Stimulated activated CD8-positive, alpha-beta memory T cell treated with anti-CD3 and anti-CD28 coated beads, Interleukin-12 subunit alpha, Interleukin-12 subunit beta, amount 100 ng/mL, for 1 hour (primary cell): ENCODE measurements around the gene KRTAP10-6.
"Not testable (repeated sequence)": the region's sequence is repeated elsewhere in the genome, so short reads cannot be mapped to it uniquely, and the experiment has no call there.

ENCODE experiments used
- DNase-seq: peaks from one replicate; pipeline ENCODE4 v3.0.0-alpha.2; 2020; ENCODE audit warnings: low read depth

KRTAP10-6 gene

DNA sequence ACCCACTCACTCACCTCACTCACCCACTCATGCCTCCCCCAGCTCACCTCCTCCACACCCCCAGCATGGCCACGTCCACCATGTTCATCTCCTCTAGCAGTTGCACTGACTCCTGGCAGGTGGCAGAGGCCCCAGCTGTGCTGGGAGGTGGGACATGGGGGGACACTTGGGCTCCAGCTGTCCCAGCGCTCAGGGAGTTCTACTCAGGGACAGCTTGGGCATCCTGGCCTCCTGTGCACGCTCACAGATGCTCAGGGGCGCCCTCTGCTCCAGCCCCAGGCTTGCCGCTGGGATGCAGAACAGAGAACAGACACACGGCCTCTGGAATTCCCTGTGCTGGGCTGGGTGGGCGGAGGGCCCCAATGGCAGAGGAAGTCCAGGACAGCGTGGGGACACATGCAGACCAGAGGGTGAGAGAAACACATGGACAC, 24.8 kb upstream of the KRTAP10-6 start:
- DNase-seq: no peak

DNA sequence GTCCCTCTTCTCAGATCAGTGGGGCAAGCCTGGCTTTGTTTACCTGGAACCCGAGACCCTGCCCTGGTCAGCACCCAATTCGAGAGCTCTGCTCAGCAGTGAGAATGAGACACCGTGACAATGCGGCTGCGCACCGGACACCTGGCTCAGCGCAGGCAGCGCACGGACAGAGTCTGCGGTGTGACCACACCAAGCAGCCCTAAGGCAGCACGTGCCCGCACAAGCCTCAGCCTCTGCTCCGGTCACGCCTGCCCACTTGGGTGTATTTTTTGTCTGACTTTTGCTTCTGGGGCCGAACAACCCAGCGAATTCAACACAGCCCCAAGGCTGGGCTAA, 24.3 kb upstream of the KRTAP10-6 start:
- DNase-seq: no peak

DNA sequence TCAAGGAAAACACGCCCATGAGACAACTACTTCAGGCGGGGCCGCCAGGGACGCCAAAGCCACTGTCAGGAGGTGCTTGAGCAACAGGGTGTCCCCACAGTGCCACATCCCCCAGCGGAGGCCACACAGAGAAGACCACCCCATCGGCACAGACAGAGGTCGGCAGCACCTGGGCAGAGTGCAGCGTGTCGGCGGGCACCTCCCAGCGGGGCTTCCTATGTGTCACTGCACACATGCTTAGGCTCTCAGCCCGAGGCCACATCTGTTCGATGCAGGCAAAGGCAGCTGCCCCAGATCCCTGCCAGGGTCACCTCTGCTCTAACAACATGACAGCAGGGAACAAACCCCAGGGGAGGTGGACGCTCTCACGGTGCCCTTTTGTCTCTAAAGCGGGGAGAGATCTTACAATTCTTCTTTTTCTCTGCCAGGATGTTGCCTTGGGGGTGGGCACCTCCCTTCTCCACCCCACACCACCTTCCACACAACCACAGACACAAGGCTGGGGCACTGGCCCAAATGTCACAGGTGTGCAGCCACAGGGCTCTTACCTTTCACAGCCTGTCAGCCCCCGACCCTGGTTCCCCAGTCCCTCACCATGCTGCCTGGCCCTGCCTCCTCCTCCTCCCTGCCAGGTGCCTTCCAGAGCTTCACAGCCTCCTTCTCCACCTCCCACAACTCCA, 23.7 kb upstream of the KRTAP10-6 start:
- no peak for DNase-seq

DNA sequence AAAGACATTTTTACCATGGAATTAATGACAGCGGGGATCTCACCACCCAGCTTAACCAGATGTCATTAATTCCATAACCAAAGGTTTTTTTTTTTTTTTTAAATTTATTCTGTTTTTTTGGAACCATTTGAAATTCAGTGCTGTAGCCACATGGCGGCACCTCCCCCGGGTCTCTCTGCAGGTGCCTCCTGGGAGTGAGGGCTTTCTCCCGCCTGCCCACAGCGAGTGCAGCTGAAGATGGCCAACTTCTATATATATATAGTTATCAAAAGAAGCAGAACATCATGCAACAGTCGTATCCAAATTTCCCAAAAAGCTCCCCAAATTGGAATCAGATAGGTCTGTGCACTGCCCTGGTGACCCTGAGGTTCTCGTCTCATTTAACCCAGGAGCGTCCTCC, 23.2 kb upstream of the KRTAP10-6 start:
- no peak for DNase-seq

DNA sequence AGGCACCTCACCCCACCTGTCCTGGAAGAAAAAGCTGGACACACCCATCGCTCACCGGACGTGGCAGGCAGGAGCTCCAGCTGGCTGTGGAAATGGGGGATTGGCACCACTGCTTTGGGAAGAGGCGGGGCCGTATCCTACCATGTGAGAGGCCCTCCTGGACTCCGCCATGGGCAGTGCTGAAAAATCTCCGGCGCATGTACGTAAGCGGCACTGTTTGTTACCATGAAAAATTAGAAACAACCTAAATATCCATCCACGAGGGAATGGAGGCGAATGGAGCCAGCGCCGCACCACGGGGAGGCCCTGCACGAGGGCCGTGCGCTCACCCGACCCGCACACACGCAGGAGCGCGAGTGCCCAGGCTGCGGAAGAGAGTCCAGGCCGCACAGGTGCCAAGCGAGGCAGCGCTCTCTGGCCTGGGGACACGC, 22.7 kb upstream of the KRTAP10-6 start:
- no peak for DNase-seq

DNA sequence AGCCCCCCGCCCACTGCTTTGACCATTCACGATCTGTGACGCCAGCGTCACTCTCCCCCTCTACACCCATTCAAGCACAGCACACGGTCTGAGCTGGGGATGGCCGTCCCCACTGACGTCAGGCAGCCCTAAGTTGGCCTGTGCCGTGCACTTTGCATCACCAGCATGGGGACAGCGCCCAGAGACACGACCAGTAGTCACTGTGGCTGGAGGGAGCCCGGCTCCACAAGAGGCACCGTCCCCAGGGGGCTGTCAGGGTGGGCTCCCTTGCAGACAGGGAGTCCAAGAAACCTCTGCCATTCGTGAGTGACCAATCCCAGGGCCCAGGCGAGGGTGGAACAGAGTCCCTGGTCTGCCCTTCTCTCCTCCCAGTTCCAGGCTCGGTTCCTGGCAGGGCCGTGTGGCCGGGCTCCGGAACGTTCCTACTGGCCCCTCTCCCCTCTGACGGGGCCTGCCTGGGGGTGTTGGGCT, 21.9 kb upstream of the KRTAP10-6 start:
- DNase-seq: no peak

DNA sequence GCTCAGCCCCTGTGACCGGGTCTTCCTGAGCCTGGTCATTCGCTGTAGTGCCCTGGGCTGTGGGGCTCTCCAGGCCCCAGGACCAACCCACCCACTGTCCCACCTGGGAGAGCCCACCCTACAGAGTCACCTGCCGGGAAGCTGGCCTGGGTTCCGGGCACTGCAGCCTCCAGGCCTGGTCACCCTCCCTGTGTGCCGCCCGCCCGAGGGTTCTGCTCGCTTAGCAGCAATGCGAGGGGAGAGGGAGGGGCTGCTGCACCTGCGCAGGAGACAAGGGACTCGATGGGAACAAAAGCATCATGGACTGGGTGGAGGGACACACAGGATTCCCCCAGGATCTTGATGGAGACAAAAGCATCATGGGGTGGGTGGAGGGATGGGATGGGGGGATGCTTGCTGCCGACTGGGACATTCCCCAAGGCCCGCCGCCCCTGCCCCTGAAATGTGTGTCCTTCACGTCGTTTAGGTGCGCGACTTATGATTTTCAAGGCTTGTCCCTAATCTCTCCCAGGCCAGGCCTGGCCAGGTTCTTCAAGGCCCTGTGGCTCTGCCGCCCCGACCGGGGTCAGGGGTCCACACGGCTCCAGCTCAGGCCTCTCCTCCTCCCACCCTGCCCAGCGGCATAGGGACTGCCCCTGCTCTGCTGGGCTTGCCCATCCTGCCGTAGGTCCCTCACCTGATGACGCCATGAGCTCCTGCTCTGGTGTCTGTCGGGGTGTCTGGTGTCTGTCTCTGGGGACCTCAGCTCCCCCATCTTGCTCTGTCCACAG, 21.3 kb upstream of the KRTAP10-6 start:
- no peak for DNase-seq

DNA sequence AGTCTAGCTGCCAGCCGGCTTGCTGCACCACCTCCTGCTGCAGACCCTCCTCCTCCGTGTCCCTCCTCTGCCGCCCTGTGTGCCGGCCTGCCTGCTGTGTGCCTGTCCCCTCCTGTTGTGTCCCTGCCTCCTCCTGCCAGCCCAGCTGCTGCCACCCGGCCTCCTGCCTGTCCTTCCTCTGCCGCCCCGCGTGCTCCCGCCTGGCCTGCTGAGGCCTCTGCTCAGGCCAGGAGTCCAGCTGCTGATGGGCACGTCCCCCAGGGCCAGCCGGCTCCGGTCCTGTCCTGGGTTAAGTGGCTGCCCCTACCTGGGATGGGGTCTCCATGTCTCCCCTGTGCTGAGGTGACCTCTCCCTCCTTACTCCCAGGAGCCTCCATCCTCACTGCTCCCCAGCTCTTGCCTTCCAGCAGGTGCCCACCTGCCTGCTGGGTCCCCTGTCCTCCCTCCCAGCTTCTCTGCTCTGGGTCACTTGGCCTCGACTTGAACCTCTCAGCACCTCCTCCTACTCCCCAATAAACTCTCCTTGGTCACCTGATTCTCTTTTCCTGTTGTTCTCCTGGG, 20.4 kb upstream of the KRTAP10-6 start:
- DNase-seq: no peak

DNA sequence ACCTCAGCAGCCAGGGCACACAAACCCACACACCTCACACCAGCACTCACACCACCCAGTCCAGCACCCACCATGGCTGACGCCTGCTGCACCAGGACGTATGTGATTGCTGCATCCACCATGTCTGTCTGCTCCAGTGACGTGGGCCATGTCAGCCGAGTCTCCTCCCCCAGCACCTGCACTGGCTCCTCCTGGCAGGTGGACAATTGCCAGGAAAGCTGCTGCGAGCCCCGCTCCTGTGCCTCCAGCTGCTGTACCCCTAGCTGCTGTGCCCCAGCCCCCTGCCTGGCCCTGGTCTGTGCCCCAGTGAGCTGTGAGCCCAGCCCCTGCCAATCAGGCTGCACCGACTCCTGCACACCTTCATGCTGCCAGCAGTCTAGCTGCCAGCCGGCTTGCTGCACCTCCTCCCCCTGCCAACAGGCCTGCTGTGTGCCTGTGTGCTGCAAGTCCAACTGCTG, 19.8 kb upstream of the KRTAP10-6 start, which contains the start of gene KRTAP10-8:
Gene KRTAP10-8, plus strand, starts transcription at position 51 of the 458 bp plus-strand sequence. Its CDS starts 22 bp downstream, at position 73.
- no peak for DNase-seq

DNA sequence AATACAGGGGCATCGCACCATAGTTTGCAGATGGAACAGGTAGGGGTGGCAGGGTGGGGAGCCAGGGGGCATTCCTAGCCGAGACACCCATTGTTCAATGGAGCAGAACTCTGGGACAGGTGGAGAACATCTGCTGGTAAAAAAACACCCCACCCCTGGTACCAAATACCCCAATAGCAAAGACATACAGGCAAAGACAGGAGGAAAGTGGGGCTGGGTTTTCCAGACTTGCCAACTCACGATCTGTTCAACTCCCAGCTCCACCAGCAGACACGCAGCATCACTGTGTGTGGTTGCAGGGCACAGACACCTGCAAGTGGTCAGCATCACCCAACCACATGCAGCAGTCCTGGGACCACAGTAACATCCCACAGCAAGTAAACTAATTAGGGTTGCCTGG, 19.2 kb upstream of the KRTAP10-6 start:
- no peak for DNase-seq

DNA sequence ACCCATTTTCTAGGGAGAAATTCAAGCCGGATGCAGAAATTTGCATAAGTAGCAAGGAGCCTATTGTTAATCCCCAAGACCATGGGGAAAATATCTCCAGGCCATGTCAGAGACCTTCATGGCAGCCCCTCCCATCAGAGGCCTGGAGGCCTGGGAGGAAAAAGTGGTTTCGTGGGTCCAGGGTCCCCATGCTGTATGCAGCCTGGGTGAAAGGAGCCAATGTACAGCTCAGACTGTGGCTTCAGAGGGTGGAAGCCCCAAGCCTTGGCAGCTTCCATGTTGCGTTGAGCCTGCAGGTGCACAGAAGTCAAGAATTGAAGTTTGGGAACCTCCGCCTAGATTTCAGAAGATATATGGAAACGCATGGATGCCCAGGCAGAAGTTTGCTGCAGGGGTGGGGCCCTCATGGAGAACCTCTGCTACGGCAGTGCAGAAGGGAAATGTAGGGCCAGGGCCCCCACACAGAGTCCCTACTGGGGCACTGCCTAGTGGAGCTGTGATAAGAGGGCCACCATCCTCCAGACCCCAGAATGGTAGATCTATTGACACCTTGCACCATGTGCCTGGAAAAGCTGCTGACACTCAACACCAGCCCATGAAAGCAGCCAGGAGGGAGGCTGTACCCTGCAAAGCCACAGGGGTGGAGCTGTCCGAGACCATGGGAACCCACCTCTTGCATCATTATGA, 18.0 kb upstream of the KRTAP10-6 start:
- DNase-seq: not testable (repeated sequence)

DNA sequence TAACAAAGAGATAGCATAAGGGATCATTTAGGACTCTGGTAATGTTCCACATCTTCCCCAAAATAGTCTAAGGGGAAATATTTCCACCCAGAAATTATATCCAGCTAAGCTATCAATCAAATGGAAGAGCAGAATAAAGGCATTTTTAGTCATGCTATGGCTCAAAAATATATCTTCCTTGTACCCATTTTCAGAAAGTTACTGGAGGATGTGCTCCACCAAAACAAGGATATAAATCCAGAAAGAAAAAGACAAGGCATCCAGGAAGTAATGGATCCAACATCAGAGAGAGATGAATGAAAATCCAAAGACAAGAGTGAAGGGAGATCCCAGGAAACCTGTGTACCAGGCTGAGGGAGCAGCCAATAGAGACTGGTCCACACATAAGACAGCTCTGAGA, 16.9 kb upstream of the KRTAP10-6 start:
- DNase-seq: no peak

DNA sequence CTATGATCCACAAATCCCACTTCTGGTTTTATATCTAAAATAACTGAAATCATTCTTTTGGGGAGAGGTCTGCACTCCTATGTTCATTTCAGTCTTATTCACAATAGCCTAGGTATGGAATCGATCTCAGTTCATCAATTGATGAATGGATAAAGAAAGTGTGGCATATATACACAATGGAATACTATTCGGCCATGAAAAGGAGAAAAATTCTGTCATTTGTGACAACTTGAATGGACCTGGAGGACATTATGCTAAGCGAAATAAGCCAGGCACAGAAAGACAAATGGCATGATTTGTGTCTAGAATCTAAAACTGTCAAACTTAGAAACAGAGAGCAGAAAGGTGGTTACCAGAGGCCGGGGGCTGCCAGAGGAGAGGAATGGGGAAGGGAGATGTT, 14.2 kb upstream of the KRTAP10-6 start:
- no peak for DNase-seq

DNA sequence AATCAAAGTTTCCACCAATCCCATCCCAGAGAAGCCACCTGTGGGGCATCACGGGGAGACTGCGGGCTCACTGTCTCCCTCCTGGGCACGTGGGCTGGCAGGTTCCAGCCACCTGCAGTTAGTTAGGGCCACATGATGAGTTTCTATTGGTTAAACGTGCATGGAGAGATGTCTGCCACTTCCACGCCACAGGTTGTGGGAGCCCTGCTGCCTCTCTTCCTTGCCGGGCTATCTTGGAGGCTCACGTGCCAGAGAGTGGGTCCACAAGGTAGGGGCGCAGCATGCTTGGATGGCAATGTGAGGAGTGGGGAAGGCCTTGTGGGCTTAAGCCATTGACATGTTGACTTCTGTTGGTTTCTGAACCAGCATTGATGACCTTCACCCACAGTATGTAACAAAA, 11.6 kb upstream of the KRTAP10-6 start:
- DNase-seq: no peak

DNA sequence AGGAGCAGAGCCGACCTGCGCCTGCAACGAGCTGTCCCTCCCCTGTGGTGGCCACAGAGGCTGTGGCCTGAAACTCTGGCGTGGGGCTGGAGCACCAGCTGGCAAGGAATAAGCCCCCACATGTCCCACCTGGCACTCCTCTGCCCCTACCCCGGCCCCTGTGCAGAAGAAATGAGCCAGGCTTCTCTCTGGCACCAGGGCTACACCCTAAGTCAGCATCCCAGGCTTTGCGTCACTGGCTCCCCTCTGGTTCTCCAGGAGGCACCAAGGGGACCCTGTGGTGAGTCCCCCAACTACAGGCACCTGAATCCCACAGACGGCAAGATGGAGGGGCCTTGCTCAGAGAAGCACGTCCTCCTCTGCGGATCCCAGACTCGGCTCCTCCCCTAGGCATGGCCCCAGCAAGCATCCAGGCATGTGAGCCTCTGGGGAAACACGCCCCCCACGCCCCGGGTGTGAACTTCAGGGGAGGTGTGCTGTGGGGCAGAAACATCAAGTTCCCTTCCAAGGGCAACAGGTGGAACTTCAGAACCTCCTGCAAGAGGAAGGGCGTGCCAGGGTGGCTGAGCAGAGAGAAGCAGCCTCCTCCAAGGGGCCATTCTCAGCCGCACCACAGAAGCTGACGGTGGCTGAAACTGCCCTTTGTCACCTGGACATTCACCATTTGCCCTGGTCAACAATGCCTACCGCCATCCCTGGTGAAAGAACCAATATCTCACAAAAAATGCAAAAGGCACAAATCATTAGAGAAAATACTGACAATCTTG, 11.0 kb upstream of the KRTAP10-6 start:
- no peak for DNase-seq

DNA sequence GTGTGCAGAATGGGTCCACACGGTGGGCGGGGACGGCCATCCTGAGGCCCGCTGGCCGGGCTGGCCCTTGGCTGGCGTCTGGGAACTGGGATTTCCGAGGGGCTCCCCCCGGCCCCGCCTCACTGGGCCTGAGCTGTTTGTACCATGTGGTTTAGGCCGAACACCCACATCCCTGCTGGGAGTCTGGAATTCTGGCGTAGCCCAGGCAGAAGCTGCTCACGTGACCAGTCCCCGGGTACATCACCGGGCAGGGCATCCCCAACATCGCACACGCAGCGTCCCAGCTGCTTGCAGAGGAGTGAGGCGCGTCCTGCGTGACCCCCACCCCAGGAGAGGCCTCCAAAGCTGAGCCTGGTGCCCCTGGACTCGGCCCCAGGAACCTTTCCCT, 10.2 kb upstream of the KRTAP10-6 start:
- no peak for DNase-seq

DNA sequence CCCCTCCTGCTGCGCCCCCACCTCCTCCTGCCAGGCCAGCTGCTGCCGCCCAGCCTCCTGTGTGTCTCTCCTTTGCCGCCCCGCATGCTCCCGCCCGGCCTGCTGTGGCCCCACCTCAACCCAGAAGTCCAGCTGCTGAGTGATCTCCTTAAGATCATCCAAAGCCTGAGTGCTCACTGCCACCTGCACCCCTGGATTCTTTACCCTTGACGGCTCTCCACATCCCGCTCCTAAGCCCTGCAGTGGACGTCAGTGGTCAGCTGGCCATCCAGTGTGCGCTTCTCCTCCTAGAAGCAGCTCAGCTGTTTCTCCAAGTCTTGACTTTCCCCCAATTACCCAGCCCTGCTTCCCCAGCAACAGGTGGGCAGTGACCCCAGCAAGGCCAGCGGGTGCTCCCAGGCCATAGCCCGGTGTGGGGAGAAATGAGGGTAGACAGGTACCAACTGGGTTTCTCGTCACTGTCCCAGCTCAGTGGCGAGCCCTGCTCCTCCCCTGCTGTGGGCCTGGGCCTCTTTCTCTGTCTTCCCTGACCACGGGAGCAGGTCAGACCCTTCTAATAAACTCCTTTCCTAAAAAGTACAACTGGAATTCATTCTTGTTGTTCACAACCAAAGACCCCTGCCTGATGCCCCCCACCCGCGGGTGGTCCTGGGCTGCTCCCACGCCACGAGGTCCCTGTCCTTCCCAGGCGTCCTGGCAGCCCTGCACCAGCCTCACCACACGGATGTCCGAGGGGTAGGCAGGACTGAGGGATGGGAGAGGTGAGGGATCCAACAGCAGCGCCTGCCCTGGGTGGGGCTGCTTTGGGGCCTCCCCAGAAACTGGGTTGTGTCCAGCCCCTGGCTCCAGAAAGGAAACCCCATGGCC, 9.5 kb upstream of the KRTAP10-6 start:
- DNase-seq: no peak

DNA sequence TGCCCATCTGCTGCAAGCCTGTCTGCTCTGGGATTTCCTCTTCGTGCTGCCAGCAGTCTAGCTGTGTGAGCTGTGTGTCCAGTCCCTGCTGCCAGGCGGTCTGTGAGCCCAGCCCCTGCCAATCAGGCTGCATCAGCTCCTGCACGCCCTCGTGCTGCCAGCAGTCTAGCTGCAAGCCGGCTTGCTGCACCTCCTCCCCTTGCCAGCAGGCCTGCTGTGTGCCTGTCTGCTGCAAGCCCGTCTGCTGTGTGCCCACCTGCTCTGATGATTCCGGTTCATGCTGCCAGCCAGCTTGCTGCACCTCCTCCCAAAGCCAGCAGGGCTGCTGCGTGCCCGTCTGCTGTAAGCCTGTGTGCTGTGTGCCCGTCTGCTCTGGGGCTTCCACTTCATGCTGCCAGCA, 8.8 kb upstream of the KRTAP10-6 start:
- DNase-seq: not testable (repeated sequence)

DNA sequence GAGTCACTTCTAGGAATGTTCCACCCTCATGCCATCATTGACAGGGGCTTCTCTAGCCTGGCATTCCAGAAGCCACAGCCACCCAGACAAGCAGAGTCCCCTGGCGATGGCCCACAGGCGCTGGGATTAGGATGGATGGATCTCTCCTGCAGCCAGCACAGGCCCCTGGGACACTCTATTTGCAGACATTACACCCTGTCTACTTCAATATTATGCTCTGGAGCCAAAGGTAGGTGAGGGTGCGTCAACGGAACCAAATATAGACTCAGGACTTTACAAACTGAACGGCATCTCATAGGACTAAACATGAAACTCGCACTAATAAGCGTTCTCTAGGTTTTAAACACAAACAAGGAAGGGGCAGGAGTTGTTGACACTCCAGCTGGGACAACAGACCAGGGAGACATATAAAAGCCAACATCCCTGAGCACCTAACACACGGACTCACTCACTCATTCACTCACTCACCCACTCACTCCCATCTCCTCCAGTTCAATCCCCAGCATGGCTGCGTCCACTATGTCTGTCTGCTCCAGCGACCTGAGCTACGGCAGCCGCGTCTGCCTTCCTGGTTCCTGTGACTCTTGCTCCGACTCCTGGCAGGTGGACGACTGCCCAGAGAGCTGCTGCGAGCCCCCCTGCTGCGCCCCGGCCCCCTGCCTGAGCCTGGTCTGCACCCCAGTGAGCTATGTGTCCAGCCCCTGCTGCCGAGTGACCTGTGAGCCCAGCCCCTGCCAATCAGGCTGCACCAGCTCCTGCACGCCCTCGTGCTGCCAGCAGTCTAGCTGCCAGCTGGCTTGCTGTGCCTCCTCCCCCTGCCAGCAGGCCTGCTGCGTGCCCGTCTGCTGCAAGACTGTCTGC, 8.0 kb upstream of the KRTAP10-6 start, which contains the start of gene KRTAP10-7:
Gene KRTAP10-7, plus strand, starts transcription at position 480 of the 861 bp plus-strand sequence. Its CDS starts 25 bp downstream, at position 505.
- DNase-seq: not testable (repeated sequence)
